HCT116 (cell line): ENCODE data around the gene SDCCAG8.

Experiments used
- EZH2phosphoT487 ChIP-seq: fragments of 200-600 bp; IDR thresholded peaks from 2 replicates; pipeline ENCODE4 v1.6.1; 2018; ENCODE audit warnings: antibody characterized with exemption, borderline replicate concordance
- POLR2A ChIP-seq: IDR thresholded peaks from 2 replicates; pipeline ENCODE4 v1.7.0; 2011; ENCODE audit warnings: borderline replicate concordance; ENCODE audit not compliant: insufficient read depth, insufficient read length; ENCODE audit errors: extremely low read depth
- SIN3A ChIP-seq: IDR thresholded peaks from 2 replicates; pipeline ENCODE4 v1.6.1; 2012; ENCODE audit warnings: low read depth
- TCF7L2 ChIP-seq: IDR thresholded peaks from 2 replicates; pipeline ENCODE4 v1.7.0; 2011; ENCODE audit warnings: borderline replicate concordance, inconsistent platforms; ENCODE audit not compliant: insufficient read depth, insufficient read length; ENCODE audit errors: extremely low read depth

- no peak for TF ChIP-seq SIN3A
- TF ChIP-seq TCF7L2: no peak
- TF ChIP-seq POLR2A: no peak
- TF ChIP-seq EZH2phosphoT487: no peak
These were observed 76.6 kb downstream of the SDCCAG8 start for GRCh38 chr1:243332440-243332839.
